Loucy (cell line): ENCODE results near the gene FRMD4A.
"Not testable (repeated sequence)": the region's sequence is repeated elsewhere in the genome, so short reads cannot be mapped to it uniquely, and the experiment has no call there.

Source experiments
- H2AFZ ChIP-seq: fragments of 200-600 bp; sonication (generic); 2 replicates; pipeline ENCODE4 v1.6.0; 2016; ENCODE audit warnings: antibody characterized with exemption, mild to moderate bottlenecking, low read length, moderate library complexity
- H3F3A ChIP-seq: fragments of 200-600 bp; 2 replicates; pipeline ENCODE4 v1.6.0; 2016; ENCODE audit warnings: antibody characterized with exemption, low read depth, mild to moderate bottlenecking
- H3K27me3 ChIP-seq: fragments of 200-600 bp; sonication (generic); 2 replicates; pipeline ENCODE4 v1.6.1; 2014; ENCODE audit warnings: low read length, mild to moderate bottlenecking; ENCODE audit not compliant: insufficient read depth, poor library complexity, severe bottlenecking
- H3K36me3 ChIP-seq: fragments of 200-600 bp; sonication (generic); 2 replicates; pipeline ENCODE4 v1.6.1; 2016; ENCODE audit warnings: low read length; ENCODE audit not compliant: insufficient read depth
- H3K4me1 ChIP-seq: fragments of 200-600 bp; sonication (generic); 2 replicates; pipeline ENCODE4 v1.5.1; 2014; ENCODE audit warnings: low read length, mild to moderate bottlenecking; ENCODE audit not compliant: insufficient read depth, poor library complexity, severe bottlenecking
- H3K4me2 ChIP-seq: fragments of 200-600 bp; sonication (generic); 2 replicates; pipeline ENCODE4 v1.6.0; 2014; ENCODE audit warnings: antibody characterized with exemption, low read length, low read depth, mild to moderate bottlenecking; ENCODE audit not compliant: poor library complexity, severe bottlenecking
- H3K4me3 ChIP-seq: fragments of 200-600 bp; sonication (generic); 2 replicates; pipeline ENCODE4 v1.5.1; 2014; ENCODE audit warnings: low read length, mild to moderate bottlenecking, mixed read lengths; ENCODE audit not compliant: poor library complexity, severe bottlenecking
- H3K79me2 ChIP-seq: fragments of 200-600 bp; sonication (generic); 2 replicates; pipeline ENCODE4 v1.6.1; 2014; ENCODE audit warnings: low read length; ENCODE audit not compliant: insufficient read depth
- H3K9ac ChIP-seq: fragments of 200-600 bp; sonication (generic); 2 replicates; pipeline ENCODE4 v1.6.0; 2014; ENCODE audit warnings: mild to moderate bottlenecking, low read depth, low read length, moderate library complexity; ENCODE audit not compliant: poor library complexity, severe bottlenecking
- H3K9me2 ChIP-seq: fragments of 200-600 bp; sonication (generic); replicated peaks from 2 replicates; pipeline ENCODE4 v1.6.1; 2016; ENCODE audit warnings: low read depth, low read length, mixed read lengths
- H3K9me3 ChIP-seq: fragments of 200-600 bp; sonication (generic); 2 replicates; pipeline ENCODE4 v1.6.1; 2014; ENCODE audit warnings: mild to moderate bottlenecking, antibody characterized with exemption, low read length, low read depth; ENCODE audit not compliant: insufficient read depth
- H4K20me1 ChIP-seq: fragments of 200-600 bp; sonication (generic); 2 replicates; pipeline ENCODE4 v1.6.0; 2014; ENCODE audit warnings: antibody characterized with exemption, low read length, mild to moderate bottlenecking; ENCODE audit not compliant: insufficient read depth, poor library complexity, severe bottlenecking
- CTCF ChIP-seq: fragments of 200-600 bp; sonication (generic); conservative IDR thresholded peaks from 2 replicates; pipeline ENCODE4 v1.5.1; 2014; ENCODE audit warnings: mild to moderate bottlenecking, antibody characterized with exemption, low read length
- EZH2phosphoT487 ChIP-seq: fragments of 200-600 bp; IDR thresholded peaks from 2 replicates; pipeline ENCODE4 v1.6.1; 2018; ENCODE audit warnings: antibody characterized with exemption, mild to moderate bottlenecking, moderate library complexity, borderline replicate concordance

FRMD4A gene

DNA sequence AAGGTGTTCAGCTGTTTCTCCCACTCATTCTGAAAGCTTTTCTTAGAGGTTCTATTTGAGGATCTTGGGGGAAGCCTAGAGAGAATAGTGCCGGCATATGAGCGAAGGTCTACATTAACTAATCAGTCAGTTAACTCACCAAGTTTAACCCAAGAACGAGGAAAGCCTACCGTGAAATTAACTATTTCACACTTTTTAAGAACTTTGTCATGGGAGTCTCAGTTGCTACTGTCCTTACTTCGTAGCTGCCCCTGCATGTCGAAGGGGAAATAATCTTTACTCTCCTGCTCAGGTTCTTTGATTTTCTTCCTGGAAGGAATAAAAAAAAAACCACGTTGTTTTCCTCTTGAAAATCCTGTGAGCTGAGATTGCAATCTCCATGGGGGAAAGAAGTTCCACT lies 115.1 kb downstream of the FRMD4A start:
- TF ChIP-seq EZH2phosphoT487 (no peak), CTCF (no peak)
- H3K4me2 ChIP-seq: no peak overlapping the region

GRCh38 chr10:14213703-14214102 lies 117.0 kb downstream of the FRMD4A start:
- not testable (repeated sequence) for H3K79me2 ChIP-seq, H3K27me3 ChIP-seq, H3F3A ChIP-seq, H3K4me3 ChIP-seq, H3K36me3 ChIP-seq, H3K9me2 ChIP-seq, H3K9ac ChIP-seq, H3K4me2 ChIP-seq, H4K20me1 ChIP-seq, H3K9me3 ChIP-seq, H3K4me1 ChIP-seq, H2AFZ ChIP-seq

More for the DNA sequence above, 115.1 kb downstream of the FRMD4A start:
- Histone ChIP-seq H2AFZ (no peak overlapping the region), H3K9me3 (no peaks in the 10 kb centered on the region), H3F3A (no peaks in the 10 kb centered on the region), H3K27me3 (no peaks in the 10 kb centered on the region), H3K36me3 (no peaks in the 10 kb centered on the region), H3K4me1 (no peaks in the 10 kb centered on the region), H3K9me2 (no peaks in the 10 kb centered on the region), H3K4me3 (no peak overlapping the region), H4K20me1 (no peaks in the 10 kb centered on the region), H3K79me2 (no peaks in the 10 kb centered on the region), H3K9ac (no peak overlapping the region)

DNA sequence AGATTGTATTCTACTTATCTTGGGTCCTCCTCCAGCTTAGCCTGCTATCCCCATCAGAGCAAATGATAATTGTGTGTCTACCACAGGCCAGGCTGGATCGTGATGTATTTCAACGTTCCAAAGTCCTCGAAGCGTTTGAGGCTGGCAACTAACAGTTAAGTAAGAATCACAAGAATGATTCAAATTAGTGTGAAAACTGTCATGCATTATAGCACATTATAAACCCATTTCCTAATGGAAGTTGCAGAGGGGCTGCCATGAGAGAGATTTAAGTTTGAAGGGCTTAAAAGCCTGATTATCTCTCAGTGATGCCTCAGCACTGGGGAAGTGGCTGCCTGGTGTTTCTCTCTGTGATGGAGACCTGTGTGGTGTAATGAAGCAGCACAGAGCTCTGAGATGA lies 119.1 kb downstream of the FRMD4A start:
- Histone ChIP-seq H3K9me3 (no peaks in the 10 kb centered on the region), H3K9ac (no peak overlapping the region), H2AFZ (no peak overlapping the region), H3K79me2 (no peaks in the 10 kb centered on the region), H3K36me3 (no peaks in the 10 kb centered on the region), H3F3A (no peaks in the 10 kb centered on the region), H3K4me1 (no peaks in the 10 kb centered on the region), H4K20me1 (no peaks in the 10 kb centered on the region), H3K4me3 (no peak overlapping the region), H3K9me2 (no peaks in the 10 kb centered on the region), H3K4me2 (no peak overlapping the region), H3K27me3 (no peaks in the 10 kb centered on the region)
- TF ChIP-seq EZH2phosphoT487: no peak
- no peak for TF ChIP-seq CTCF

DNA sequence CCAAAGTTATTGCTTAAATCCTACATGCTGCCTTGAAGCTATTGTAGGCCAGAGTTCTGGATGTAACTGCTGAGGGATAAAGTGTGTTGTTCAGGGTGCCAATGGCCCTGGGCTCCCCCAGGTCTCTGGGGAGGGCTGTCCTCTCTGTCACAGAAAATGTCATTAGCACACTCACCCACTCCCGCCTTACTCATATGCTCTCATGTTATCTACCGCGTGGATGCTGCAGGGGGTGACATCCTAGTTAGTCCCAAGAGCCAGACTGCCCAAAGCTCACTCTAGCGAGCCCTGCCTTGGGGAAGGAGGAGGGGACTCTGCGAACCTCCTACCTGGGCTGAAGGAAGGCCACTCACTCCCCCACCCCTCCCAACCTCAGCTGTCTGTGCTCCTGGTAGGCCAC lies 122.5 kb downstream of the FRMD4A start:
- Histone ChIP-seq H3K4me3 (no peak overlapping the region), H3K9me2 (no peaks in the 10 kb centered on the region), H3K4me1 (no peaks in the 10 kb centered on the region), H3K9ac (no peak overlapping the region), H2AFZ (no peak overlapping the region), H3F3A (no peaks in the 10 kb centered on the region), H3K79me2 (no peaks in the 10 kb centered on the region), H3K27me3 (no peaks in the 10 kb centered on the region), H4K20me1 (no peaks in the 10 kb centered on the region), H3K9me3 (no peaks in the 10 kb centered on the region), H3K36me3 (no peaks in the 10 kb centered on the region), H3K4me2 (no peak overlapping the region)
- TF ChIP-seq CTCF (no peak), EZH2phosphoT487 (no peak)
